HTR-8/SVneo (cell line): ENCODE results near the gene UBXN10.
"Not testable (repeated sequence)": the region's sequence is repeated elsewhere in the genome, so short reads cannot be mapped to it uniquely, and the experiment has no call there.

ENCODE experiments used
- DNase-seq: peaks from one replicate; pipeline ENCODE4 v3.0.0; 2011; ENCODE audit warnings: low spot score, mixed read lengths; ENCODE audit not compliant: insufficient read length
- FAIRE-seq: peaks from 2 replicates; lab custom pipeline; 2011; peaks lifted over from hg19 to GRCh38; lab: Jason Lieb, UNC

The UBXN10 gene

DNA sequence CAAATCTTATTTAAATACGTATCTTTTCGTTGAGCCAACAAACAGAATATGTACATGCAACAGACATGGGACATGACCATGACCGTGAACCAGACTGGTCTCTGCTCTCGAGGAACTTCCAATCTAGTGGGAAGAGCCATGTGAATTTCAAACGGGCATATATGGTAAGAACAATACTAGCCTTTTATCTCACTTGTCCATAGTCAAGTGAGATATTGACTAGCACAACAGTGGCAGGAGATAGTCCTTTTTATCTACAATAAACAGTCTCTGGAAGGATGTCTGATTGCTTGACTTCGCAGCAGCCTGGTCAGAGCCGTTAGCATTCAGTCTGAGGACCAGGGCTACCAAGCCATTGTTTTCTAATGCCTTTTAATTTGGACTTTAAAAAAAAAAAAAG lies 13.0 kb downstream of the UBXN10 start:
- FAIRE-seq (no peak), DNase-seq (no peak)

DNA sequence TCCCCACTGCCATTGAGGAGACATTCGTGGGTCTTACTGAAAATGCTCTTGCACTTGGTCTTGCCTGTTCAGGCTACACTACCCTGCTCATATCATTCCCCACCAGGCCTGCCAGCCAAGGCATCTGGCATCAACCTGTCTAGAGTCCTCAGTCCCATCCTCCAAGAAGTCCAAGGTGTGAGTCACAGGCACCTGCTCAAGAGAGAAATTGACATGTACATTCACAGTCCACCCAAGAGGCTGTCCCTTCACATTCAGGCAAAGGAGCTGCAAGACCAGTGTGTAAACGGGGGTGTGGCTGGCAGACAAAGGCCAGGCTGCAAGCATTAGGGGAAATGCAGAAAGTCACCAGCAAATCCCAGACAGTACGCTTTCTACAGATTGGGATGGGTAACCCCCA lies 13.5 kb downstream of the UBXN10 start:
- FAIRE-seq: no peak
- no peak for DNase-seq

DNA sequence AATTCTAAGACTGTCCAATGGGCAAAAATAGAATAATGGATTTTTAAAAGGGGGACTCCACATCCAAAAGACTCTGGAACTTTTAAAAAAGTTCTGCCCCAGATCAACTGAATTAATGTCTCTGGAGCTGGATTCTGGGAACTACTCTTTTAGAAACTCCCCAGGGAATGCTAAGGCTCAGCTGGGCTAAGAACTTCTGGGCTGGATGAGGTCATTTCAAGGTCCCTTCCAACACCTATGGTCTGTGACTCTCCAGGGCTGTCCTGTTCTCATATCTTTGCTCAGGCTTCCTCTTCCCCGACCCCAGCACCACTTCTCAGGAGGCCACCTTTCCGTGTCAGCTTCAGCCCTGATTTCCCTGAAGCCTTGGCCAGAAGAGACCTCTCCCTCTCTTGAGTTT lies 13.9 kb downstream of the UBXN10 start:
- DNase-seq (no peak), FAIRE-seq (no peak)

DNA sequence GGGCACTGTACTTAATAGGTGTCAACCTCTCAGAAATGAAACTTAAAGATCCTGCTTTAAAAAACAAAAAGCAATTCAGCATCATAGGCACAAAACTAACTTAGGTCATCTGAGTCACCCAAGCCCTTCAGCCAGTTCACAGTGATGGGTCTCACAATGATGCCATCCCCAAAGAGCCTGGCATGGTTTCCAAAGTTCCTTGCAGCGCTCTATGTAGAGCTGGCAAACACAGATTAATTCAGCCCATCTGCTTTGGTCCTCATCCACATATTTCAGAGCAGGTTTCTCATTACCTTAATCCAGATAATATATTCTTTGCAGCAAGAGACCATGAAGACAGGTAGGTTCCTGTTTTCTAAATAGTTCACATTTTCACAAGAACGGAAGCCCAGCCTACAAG lies 15.1 kb downstream of the UBXN10 start:
- FAIRE-seq (no peak), DNase-seq (no peak)

DNA sequence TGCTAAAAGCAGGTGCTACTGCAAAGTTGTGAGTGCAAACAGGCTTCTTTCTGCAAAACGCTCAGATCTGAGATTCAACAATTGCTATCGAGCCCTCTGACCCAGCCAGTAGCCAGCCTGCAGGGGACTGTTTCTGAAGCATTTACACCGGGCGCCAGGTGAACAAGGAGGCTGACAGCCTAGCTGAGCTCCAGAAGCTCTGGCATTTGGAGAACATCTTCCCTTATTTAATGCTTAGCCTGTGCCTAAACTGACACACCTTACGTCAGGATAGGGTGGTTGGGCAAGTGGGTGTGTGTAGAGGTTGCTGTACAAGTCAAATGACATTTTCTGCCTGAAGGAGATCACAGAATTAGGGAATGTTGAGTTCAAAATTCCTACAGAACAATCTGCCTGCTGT lies 16.3 kb downstream of the UBXN10 start:
- no peak for FAIRE-seq
- no peak for DNase-seq

DNA sequence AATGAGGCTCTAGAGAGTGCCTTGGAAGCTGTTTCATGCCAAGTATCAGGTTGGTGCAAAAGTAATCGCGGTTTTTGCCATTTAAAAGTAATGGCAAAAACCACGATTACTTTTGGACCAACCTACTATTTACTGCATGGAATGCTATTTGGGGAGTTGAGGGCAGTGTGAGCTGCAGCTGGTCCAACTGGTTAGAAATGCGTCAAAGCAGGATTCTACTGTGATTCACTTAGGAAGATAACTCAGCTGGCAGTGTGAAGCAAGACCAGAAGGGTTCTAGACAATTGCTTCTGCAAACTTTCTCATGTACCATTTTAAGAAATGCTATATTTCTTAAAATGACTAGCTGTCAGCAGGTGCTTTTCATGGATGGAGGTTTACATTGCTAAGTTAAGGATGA lies 21.6 kb downstream of the UBXN10 start:
- no peak for DNase-seq
- FAIRE-seq: no peak

DNA sequence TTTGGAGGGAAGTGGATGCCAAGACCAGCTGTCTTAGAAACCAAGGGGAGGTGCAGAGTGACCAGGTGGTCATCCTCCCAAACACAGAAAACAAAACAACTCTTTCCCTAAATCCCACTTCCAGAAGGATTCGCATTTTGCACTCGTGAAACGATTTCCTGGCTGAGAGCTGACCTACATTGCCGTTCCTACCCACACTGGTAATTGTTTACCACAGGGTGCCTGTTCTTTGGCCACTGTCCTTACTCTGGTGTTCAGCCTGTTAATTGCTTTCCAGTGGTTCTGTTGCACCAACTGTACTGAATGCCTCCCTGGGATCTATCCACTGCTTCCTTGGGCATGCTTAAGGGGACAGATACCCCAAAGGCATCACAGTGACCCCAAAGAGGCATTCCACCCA lies 23.6 kb downstream of the UBXN10 start:
- DNase-seq (no peak), FAIRE-seq (no peak)

DNA sequence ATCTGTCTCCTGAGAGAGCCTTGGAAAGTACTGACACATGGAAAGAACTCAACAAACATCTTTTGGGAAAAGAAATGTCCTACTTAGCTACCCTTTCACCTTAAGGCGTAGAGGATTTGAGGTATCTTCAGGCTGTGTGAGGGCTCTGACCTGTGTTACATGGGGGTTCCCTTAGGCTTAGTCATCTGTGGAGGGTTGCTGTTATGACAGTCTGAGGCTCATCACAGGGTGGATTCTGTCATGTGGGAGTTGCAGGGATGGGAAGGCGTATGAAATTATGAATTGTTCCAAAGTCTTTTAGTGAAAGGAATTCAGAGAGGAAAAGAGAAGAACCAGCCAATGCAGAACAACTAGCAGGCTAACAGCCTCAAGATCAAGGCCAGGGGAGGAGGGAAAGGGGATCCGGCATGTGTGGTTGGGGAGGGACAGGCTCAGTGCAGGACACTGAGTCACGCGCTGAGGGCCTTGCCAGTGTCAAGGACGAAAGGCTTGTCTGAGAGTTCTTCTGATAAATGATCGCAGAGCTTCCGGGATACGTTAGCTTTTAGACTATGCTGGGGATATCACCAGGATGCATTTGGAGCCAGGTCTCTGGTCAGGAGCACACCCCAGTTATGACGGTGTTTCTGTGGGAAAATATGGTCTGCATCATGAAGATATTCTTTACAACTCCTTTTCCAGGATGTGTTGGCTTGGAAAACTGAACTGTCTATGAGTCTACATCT lies 25.0 kb downstream of the UBXN10 start:
- DNase-seq (no peak), FAIRE-seq (no peak)

DNA sequence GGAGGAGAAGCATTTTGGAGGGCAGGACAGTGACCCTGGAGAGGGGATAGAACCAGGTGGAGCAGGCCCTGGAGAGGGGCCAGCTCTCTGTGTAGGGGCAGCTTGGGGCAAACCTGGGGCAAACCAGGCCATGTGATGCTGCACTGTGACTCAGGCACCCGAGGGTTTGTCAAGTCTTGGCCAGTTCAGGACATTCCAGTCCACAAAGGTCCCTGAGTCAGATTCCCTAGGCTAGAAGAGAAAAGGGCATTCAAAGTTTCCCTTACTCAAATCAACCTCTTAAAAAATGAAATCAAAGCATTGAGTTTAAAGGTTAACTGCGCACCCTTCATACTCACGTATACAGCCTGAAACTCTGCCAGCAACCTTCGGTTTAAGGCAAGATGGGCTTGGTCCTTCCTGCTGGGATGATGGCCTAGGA lies 25.6 kb downstream of the UBXN10 start:
- no peak for DNase-seq
- FAIRE-seq: no peak

DNA sequence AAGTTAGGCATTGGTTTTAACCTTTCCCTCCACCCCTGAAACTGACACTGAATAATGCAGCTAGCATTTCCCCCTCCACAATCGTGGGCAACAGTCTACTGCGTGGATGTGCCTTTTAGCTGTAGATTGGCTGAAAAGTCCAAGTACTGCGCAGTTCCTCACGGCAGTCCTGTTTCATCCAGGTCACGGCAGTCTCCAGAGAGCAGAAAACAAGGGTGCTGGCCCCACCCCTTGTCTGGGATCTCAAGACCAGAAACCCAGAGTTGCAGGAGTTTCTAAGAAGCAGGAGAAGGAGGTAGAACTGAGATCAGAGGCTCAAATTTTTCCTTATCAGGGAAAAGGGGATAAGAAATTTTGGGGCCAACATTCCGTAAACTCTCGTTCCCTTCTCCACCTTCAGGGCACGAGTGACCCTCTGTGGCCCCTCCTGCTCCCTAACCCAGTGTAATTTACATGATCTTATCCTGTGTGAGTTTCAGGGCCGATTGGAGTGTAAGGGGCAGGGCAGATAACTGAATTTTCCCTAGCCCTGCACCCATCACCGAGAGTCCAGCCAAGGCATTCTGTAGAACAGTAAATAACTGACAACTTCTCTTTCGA lies 26.3 kb downstream of the UBXN10 start:
- DNase-seq (no peak), FAIRE-seq (no peak)

DNA sequence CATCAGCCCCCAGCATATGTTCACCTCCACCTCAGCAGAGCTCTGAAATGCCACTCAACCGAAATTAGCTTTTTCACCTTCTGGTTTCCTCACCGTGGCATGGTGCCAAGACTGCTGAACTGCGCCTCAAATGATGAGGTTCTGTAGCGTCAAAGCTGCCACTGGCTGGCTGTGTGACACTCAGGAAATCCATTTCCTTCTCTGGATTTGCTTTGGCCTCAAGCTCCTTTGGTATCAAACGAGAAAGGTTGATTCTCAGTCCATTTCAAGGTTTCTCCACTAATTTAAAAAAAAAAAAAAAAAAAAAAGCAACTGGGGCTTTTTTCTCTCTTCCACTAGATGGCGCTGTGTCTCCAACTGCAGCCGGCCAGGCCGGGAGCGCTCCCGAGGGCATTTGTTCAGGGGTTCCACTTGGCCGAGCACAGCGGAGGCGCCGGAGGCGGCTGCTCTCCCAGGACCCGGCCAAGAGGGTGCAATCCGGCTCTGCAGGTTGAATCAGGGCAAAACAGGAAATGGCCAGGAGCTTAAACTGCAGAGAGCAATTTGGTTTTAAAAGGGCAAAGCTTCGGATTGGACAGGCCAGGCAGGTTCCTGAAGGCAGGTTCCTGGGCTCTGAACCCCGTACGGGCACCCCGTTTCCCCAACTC lies 26.9 kb downstream of the UBXN10 start:
- peak; percentile 62 for DNase-seq
- FAIRE-seq: no peak

DNA sequence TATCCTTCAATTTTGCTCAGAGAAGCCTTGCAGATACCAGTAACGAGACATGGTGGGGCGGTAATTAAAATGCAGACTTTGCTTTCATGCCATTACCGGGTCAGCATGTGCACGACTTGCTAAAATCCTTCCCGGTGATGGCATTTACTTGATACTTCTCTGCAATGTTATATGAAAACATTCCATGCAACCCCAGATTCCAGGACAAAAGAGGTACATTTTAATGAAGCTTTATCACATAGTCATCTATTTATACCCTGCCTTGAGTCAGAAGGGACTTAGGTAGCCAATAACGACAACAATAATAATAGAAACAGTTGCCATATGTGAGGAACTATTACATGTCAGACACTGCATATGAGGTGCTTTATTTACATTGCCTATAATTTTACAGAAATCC lies 29.8 kb downstream of the UBXN10 start:
- DNase-seq (no peak), FAIRE-seq (no peak)

DNA sequence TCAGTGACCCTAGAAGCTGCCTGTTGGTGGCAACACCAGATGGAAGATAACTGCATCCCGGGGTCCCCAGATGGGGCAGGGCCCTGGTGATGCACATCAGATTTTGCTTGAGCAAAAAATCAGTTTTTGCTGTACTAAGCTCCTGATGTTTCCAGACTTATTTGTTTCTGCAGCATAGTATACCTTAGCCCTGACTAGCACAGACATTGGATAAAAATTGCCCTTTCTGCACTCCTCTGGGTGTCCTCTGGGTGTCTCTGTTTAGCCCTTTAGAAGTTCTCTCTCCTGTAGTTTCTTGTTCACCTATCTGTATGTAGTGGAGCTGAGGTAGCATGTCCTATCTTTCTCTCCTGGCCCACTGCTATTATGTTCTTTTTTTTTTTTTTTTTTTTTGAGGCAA lies 30.7 kb downstream of the UBXN10 start:
- no peak for DNase-seq
- no peak for FAIRE-seq

DNA sequence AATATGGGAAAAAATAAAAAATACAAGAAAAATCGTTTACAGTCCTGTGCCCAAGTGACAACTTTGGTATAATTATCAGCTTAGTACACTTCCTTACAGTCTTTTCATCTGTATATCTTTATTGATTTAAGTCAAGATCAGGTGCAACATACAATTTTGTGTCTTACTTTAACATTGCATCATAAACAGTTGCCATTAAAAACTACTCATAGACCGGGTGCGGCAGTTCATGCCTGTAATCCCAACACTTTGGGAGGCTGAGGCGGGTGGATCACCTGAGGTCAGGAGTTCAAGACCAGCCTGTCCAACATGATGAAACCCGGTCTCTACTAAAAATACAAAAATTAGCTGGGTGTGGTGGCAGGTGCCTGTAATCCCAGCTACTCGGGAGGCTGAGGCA lies 33.2 kb downstream of the UBXN10 start:
- not testable (repeated sequence) for FAIRE-seq, DNase-seq

DNA sequence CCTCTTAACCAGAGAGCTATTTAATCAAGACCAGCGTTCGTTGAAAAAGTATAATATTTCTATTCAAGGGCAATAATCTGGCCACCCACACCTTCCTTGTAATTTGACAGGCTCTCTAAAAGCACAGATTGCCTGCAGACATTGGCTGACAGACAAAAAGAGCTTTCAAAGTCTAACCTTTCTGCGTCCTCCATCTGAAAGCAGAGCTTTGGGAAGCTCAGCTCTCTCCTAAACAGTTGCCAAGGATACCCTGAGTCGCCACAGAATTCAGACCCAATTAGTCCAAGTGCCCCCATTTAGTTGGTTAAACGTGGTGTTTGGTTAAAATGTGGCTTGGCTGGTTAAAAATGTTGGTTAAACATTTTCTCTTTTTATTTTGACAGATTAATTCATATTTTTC lies 34.1 kb downstream of the UBXN10 start:
- no peak for DNase-seq
- no peak for FAIRE-seq

DNA sequence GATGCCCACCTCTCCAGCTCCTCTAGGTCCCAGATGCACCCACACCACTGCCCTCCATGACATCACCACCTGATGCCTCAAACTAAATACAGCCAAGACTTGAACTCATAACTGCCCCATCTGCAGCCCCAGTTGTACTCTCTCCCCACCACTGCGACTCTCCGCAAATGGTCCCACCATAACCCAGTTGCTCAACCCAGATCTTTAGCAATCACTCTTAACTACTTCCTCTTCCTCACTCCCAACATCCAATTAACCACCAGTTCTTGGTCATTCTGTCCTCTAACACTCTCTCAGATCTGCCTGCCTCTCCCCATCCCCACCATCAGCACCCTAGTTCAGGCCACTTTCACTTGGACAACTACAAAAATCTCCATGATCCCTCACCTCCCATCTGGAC lies 37.2 kb downstream of the UBXN10 start:
- DNase-seq (no peak), FAIRE-seq (no peak)

DNA sequence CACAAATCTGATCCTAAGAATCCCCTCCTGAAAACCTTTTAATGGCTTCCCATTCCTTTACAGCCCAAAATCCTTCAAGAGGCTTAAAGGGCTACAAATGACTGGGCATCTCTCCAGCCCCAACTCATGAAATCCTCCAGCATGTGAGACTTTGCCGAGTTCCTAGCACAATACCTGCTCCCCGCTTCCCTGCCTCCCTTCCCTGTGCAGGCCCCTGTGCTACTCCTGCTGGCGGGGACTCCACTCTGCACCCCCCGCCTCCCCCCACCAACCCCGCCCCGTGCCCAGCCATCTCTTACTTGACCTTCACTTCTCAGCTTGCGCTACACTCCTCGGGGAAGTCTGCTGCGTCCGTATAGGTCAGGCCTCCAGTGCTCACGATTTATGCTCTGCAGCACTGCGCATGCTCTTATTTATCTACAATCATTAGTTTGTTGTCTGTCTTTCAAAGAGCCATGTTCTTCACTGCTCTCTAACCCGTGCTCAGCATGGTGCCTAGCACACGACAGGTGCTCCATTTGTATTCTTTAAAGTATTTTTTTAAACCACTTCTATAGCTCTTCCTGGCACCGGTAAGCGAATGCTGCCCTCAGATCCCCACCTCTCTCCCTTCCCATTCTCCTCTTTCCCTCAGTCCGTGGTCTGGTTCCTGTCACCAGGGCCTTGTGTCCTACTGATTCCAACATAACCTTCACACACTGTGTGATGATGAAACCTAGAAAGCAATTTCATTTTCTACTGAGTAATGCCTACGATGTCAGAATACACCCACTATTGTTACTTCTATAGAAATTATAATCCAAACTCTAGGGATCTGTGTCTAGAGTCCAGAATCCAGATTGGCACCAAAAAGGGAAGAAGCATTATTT lies 37.9 kb downstream of the UBXN10 start:
- FAIRE-seq: no peak
- DNase-seq: no peak

DNA sequence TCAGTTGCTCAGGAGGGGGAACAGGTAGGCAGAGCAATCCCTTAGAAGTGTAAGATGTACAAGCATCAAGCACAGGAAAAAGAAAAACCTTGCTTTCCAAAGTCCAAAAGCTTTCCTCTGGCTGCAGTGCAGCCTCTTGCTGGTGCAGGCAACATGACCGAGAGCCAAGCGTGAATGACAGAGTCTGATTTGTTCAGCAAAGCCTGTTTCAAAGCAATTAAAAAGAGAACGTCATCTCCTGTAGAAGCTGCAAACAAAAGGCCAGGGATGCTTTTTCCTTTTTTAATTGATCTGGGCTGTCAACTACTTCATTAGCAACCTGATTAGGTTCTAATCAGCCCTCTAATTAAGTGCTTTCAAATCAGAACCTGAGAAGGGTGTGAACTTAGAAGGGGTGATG lies 38.6 kb downstream of the UBXN10 start:
- no peak for DNase-seq
- FAIRE-seq: no peak

DNA sequence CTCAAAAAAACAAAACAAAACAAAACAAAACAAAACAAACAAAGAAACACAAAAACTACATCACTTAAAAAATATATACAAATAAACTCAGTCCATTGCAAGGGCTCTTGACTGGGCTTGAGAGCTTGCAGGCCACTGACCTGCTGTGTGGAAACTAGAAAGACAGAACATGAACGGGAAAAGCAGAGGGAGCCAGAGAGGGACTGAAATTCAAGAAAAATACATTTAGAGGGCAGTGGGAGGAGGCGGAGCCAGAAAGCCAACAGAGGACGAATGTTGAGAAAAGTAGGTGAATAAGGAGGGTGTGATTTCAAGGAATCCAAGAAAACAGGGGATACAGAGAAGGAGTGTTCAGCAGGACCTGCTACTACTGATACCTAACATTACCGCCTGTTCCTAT lies 41.8 kb downstream of the UBXN10 start:
- FAIRE-seq: no peak
- no peak for DNase-seq

DNA sequence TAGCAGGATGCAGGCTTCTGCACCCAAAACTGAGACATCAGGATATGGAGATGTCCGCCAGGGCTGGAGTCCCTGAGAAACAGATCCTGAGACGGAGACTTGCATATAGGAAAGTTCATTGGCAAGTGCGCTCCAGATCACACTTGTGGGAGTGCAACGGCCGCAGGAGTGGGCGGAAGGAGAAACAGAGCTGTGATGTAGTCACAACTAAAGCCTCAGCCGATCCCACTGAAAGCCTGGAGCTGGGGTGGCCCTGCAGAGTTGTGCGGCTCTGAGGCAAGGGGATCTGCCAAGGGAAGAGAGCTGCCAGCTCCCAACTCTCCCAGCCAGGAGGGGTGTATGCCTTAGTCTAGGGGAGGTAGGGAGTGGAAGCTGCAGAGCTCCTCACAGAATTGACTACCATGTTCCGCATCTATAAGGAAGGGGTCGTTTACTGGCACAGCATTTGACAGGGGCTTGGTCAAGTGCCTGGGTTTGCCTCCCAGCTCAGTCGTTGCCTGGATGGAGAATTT lies 42.5 kb downstream of the UBXN10 start:
- no peak for FAIRE-seq
- DNase-seq: no peak

DNA sequence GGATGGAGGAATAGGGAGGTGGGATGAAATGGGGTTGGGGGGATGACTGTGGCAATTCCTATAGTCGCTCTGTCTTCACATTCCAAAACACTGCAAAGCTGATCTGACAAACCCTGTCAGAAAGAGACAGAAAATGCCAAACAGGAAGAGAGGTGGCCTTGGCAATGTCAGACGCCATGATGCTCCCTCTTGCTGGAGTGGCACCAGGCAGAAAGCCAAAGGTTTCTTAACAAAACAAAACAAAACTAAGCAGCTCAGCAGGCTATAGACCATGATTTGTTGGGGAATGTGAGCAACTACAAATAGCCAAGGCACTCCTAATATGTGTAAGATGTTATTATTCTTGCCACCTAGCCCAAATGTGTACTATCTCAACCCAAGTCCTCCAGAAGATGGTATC lies 43.3 kb downstream of the UBXN10 start:
- DNase-seq: no peak
- no peak for FAIRE-seq
